Urinary bladder (tissue), 4 donors: ENCODE measurements around the gene APBA1. TPM values are rescaled to one million over a fixed set of nuclear protein-coding genes. Genes with fewer than 3 reads are reported as not detected.
"Not testable (repeated sequence)": the region's sequence is repeated elsewhere in the genome, so short reads cannot be mapped to it uniquely, and the experiment has no call there.

Experiments used
- DNase-seq: peaks from one replicate; pipeline ENCODE4 v3.0.0-alpha.2; 2015; ENCODE audit errors: extremely low spot score
- H3K27ac ChIP-seq: one replicate; pipeline ENCODE4 v1.5.1; 2013; ENCODE audit warnings: low read depth, mild to moderate bottlenecking, moderate library complexity
- H3K36me3 ChIP-seq: one replicate; pipeline ENCODE4 v1.6.1; 2013; ENCODE audit warnings: mild to moderate bottlenecking, moderate library complexity; ENCODE audit not compliant: insufficient read depth
- H3K4me1 ChIP-seq: one replicate; pipeline ENCODE4 v1.6.1; 2013; ENCODE audit warnings: mild to moderate bottlenecking, moderate library complexity; ENCODE audit not compliant: insufficient read depth
- H3K4me3 ChIP-seq: one replicate; pipeline ENCODE4 v1.5.1; 2013; ENCODE audit warnings: low read depth, low read length
- WGBS: extraction: QIAGEN DNeasy Blood & Tissue Kit; methylation state at CpG from one replicate; pipeline ENCODE4 v1.1.7; 2013; 5-methylcytosine and 5-hydroxymethylcytosine counted together
- polyA plus RNA-seq: library from polyadenylated mRNA; stranded (reverse); fragments of 200-250 nt; gene quantifications from one replicate; pipeline ENCODE4 v1.2.3, GENCODE V29; 2013
- total RNA-seq: library from RNA; depleted of rRNA; stranded (reverse); fragments of >200 nt; gene quantifications from one replicate; pipeline ENCODE4 v1.2.3, GENCODE V29; 2014
- donor health status: healthy with polysubstance abuse.
- donor health status: healthy.

Gene APBA1
- total and polyA plus RNA-seq, 2 donors = 7.1 to 12.4 TPM

- no peak overlapping the region for H3K27ac ChIP-seq
- no peak overlapping the region for H3K4me3 ChIP-seq
- H3K4me1 ChIP-seq = no peaks in the 10 kb centered on the region
- 93% methylated on average over 13 of the region's 13 CpGs for WGBS
- DNase-seq = no peak
- H3K36me3 ChIP-seq = no peaks in the 10 kb centered on the region
Observed at GRCh38 chr9:69431203-69431602, 241.0 kb downstream of the APBA1 start.

- DNase-seq = no peak
- Histone ChIP-seq H3K4me1 (no peaks in the 10 kb centered on the region), H3K27ac (no peak overlapping the region), H3K36me3 (no peaks in the 10 kb centered on the region), H3K4me3 (no peak overlapping the region)
- 75% methylated on average over 4 of the region's 4 CpGs for WGBS
Observed at GRCh38 chr9:69430206-69430605, 242.0 kb downstream of the APBA1 start.

- WGBS = 87% methylated on average over 6 of the region's 6 CpGs
- Histone ChIP-seq H3K27ac (no peak overlapping the region), H3K4me3 (no peak overlapping the region)
Observed at GRCh38 chr9:69429281-69429680, 242.9 kb downstream of the APBA1 start.

GRCh38 chr9:69428017-69428785 is 244.0 kb downstream of the APBA1 start:
- Histone ChIP-seq H3K27ac (no peak overlapping the region), H3K4me1 (no peaks in the 10 kb centered on the region), H3K4me3 (no peak overlapping the region), H3K36me3 (no peaks in the 10 kb centered on the region)
- WGBS = 92% methylated on average over 15 of the region's 15 CpGs
- DNase-seq = no peak

More at GRCh38 chr9:69429281-69429680, 242.9 kb downstream of the APBA1 start:
- Histone ChIP-seq H3K4me1 (no peaks in the 10 kb centered on the region), H3K36me3 (no peaks in the 10 kb centered on the region)
- DNase-seq = no peak

DNA sequence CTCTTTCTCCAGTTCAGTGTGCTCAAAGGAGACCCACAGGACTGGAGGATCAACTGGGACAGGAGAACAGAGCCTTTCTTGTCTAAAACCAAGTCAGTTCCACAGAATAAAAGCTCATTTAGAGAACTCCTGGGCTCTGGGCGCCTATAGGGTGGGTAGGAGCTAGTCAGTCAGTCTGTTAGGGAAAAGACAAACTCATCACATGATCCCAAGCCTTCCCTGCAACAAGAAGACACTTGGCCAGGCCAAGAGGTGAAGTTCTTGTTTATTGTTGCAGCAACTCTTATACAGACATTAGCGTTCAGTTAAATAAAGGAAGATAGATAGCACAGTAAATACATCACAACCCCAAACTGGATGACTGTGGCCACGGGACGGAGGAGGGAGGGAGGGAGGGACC is 244.9 kb downstream of the APBA1 start:
- H3K4me1 ChIP-seq = no peaks in the 10 kb centered on the region
- H3K4me3 ChIP-seq = no peak overlapping the region
- H3K27ac ChIP-seq = no peak overlapping the region
- no peak for DNase-seq
- 82% methylated on average over 4 of the region's 4 CpGs for WGBS
- H3K36me3 ChIP-seq = no peaks in the 10 kb centered on the region

DNA sequence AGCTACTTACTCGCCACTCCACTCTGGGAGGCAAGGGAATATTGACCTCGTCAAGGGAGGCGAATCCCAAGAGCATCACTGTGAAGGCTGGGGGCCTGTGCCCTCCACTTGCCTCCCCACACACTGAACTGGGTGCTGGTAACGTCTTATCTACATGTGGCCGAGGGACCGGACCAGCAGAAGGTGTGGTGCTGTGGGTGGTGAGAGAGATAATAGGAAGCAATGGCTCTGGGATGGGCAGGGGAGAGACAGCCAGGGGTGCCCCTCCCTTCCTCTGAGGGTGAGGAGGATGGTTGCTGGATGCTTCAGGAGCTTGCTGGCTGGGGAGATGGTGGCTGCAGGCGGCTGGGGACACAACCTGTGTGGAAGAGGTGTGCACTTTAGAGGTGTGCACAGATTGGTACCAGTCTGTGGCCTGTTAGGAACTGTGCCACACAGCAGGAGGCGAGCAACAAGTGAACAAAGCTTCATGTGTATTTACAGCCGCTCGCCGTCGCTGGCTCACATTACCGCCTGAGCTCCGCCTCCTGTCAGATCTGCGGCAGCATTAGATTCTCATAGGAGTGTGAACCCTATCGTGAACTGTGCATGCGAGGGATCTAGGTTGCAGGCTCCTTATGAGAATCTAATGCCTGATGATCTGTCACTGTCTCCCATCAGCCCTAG is 246.9 kb downstream of the APBA1 start:
- H3K36me3 ChIP-seq = no peaks in the 10 kb centered on the region
- WGBS = 88% methylated on average over 17 of the region's 17 CpGs
- no peak for DNase-seq

GRCh38 chr9:69421908-69422801 is 250.0 kb downstream of the APBA1 start:
- peak; percentile 50 for DNase-seq
- Histone ChIP-seq H3K36me3 (no peaks in the 10 kb centered on the region), H3K4me3 (no peak overlapping the region), H3K4me1 (no peaks in the 10 kb centered on the region), H3K27ac (no peak overlapping the region)
- 59% methylated on average over 16 of the region's 16 CpGs for WGBS

More for the DNA sequence above, 246.9 kb downstream of the APBA1 start:
- Histone ChIP-seq H3K4me3 (no peak overlapping the region), H3K4me1 (no peaks in the 10 kb centered on the region), H3K27ac (no peak overlapping the region)

- no peaks in the 10 kb centered on the region for H3K4me1 ChIP-seq
- no peak overlapping the region for H3K27ac ChIP-seq
- DNase-seq = no peak
- H3K4me3 ChIP-seq = no peak overlapping the region
- H3K36me3 ChIP-seq = no peaks in the 10 kb centered on the region
- WGBS = 91% methylated on average over 10 of the region's 10 CpGs
Observed at GRCh38 chr9:69420611-69421270, 251.4 kb downstream of the APBA1 start.

DNA sequence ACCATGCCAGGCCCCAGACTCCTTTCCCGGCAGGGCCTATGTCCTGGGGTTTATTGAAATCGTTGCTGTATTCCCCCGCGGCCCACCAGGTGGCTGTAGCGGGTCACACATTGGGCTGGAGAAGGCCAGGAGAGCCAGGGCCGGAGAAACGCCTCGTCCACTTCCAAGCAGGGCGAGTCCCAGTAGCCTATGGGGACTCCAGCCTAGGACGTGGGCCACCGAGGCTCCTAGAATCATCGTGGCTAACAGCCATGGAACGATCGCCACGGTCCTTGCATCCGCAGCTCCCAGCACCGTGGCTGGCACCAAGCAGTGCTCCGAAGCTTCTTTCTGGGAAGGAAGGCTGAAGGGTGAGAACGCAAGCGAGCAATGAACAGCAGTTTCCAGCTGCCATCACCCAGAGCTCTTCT is 259.4 kb downstream of the APBA1 start:
- Histone ChIP-seq H3K4me3 (no peak overlapping the region), H3K4me1 (no peaks in the 10 kb centered on the region), H3K27ac (no peak overlapping the region), H3K36me3 (no peaks in the 10 kb centered on the region)
- DNase-seq = no peak
- 25% methylated on average over 20 of the region's 20 CpGs for WGBS

GRCh38 chr9:69411931-69412740 is 260.0 kb downstream of the APBA1 start:
- WGBS = 75% methylated on average over 52 of the region's 52 CpGs
- no peak overlapping the region for H3K4me3 ChIP-seq
- DNase-seq = no peak

DNA sequence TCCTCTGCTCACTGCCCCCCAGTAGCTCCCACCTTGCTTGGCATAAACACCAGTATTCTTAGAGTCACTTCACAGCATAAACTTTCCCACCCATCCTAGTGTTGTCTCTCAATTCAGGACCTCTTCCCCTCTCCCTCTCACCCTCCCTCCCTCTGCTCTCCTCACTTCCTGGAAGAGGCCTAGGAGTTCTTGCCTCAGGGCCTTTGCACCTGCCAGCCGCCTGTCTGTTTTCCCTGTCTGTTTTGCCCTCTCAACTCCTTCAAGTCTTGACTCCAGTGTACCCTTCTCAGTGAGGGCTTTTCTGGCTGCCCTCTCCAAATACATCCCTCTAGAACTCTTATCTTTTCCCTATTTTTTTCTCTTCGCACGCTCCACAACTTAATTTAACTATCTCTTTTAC is 260.9 kb downstream of the APBA1 start:
- no peak overlapping the region for H3K4me3 ChIP-seq
- 97% methylated on average over 3 of the region's 3 CpGs for WGBS
- no peaks in the 10 kb centered on the region for H3K36me3 ChIP-seq
- H3K4me1 ChIP-seq = no peaks in the 10 kb centered on the region
- H3K27ac ChIP-seq = no peak overlapping the region
- DNase-seq = no peak

More at GRCh38 chr9:69411931-69412740, 260.0 kb downstream of the APBA1 start:
- no peaks in the 10 kb centered on the region for H3K36me3 ChIP-seq
- no peaks in the 10 kb centered on the region for H3K4me1 ChIP-seq
- no peak overlapping the region for H3K27ac ChIP-seq

DNA sequence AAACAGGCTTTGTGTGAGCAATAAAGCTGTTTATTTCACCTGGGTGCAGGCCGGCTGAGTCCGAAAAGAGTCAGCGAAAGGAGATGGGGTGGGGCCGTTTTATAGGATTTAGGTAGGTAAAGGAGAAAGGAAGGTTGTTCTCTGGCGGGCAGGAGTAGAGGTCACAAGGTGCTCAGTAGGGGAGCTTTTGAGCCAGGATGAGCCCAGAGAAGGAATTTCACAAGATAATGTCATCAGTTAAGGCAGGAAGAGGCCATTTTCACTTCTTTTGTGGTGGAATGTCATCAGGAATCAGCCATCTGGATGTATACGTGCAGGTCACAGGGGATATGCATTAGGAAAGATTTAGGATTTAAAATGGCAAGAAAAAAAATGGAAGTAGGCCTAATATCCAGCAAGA is 262.2 kb downstream of the APBA1 start:
- H3K27ac ChIP-seq, DNase-seq, H3K4me1 ChIP-seq, H3K36me3 ChIP-seq, H3K4me3 ChIP-seq: not testable (repeated sequence)
- 76% methylated on average over 6 of the region's 6 CpGs for WGBS
